Right lung (tissue), 10 donors: Measurements from ENCODE around the gene DCP1B. TPM values are rescaled to one million over a fixed set of nuclear protein-coding genes. Genes with fewer than 3 reads are reported as not detected.

Experiments
- DNase-seq, 2 donors: peaks; one replicate each; pipeline ENCODE4 v3.0.0-alpha.2; 2013
- long read RNA-seq, 8 donors: transcript quantifications; one replicate each; lab custom pipeline, GENCODE V29; 2026
- polyA plus RNA-seq, 5 donors: library from polyadenylated mRNA; unstranded; fragments of 120-200 nt; gene quantifications; one replicate each; pipeline versions ENCODE4 v1.2.1 to v1.2.3, GENCODE V29; 2013; ENCODE audit warnings: inconsistent platforms in 1 of 5, low replicate concordance in 1 of 5; ENCODE audit not compliant: insufficient read length in 5 of 5, insufficient read depth in 1 of 5

Gene DCP1B
- 10 to 100 TPM; 26.2 to 29.1 (median 28.7) TPM for polyA plus RNA-seq
- long read RNA-seq, donor 1, partial matches to known transcripts: 7 of 10 reads
- long read RNA-seq, donor 1, other reads (novel, unspliced or antisense): 0 of 10 reads
- long read RNA-seq, donor 2, partial matches to known transcripts: 0 of 2 reads
- long read RNA-seq, donor 2, other reads (novel, unspliced or antisense): 0 of 2 reads
- long read RNA-seq, donor 3, partial matches to known transcripts: 11 of 12 reads
- long read RNA-seq, donor 3, other reads (novel, unspliced or antisense): 0 of 12 reads
- long read RNA-seq, donor 4, partial matches to known transcripts: 0 of 6 reads
- long read RNA-seq, donor 4, other reads (novel, unspliced or antisense): 0 of 6 reads
- long read RNA-seq, donor 5, partial matches to known transcripts: 9 of 15 reads
- long read RNA-seq, donor 5, other reads (novel, unspliced or antisense): 0 of 15 reads
- long read RNA-seq, donor 6, partial matches to known transcripts: 5 of 7 reads
- long read RNA-seq, donor 6, other reads (novel, unspliced or antisense): 0 of 7 reads
- long read RNA-seq, donor 7, partial matches to known transcripts: 5 of 8 reads
- long read RNA-seq, donor 7, other reads (novel, unspliced or antisense): 0 of 8 reads
- long read RNA-seq, donor 8, partial matches to known transcripts: 0 of 2 reads
- long read RNA-seq, donor 8, other reads (novel, unspliced or antisense): 0 of 2 reads

- DNase-seq: peak; percentile 97 to 98
Measured at GRCh38 chr12:2004113-2004929, at the start of gene DCP1B. TSS of gene DCP1B (minus strand) at chr12:2004457. CDS start at chr12:2004431, 26 bp downstream.

- peak in 1 of 2 donors; percentile 31 for DNase-seq
Measured at GRCh38 chr12:2053691-2054090, 49.4 kb upstream of the DCP1B start.

- DNase-seq: peak; percentile 65 to 69
Measured at GRCh38 chr12:2052826-2053678, 48.8 kb upstream of the DCP1B start, which contains the start of gene CACNA1C. TSS of gene CACNA1C (plus strand) at chr12:2052987. CDS start at chr12:2053563, 576 bp downstream.

- DNase-seq: peak in 1 of 2 donors; percentile 33
Measured at GRCh38 chr12:2051700-2052621, 47.7 kb upstream of the DCP1B start.

GRCh38 chr12:2049604-2050540 is 45.6 kb upstream of the DCP1B start:
- DNase-seq: no peak

- DNase-seq: no peak
Measured at GRCh38 chr12:2047752-2048151, 43.5 kb upstream of the DCP1B start.

GRCh38 chr12:2046957-2047356 is 42.7 kb upstream of the DCP1B start:
- DNase-seq: no peak

- DNase-seq: no peak
Measured at GRCh38 chr12:2044165-2044564, 39.9 kb upstream of the DCP1B start.

GRCh38 chr12:2043054-2043453 is 38.8 kb upstream of the DCP1B start:
- no peak for DNase-seq

- no peak for DNase-seq
Measured at GRCh38 chr12:2039034-2039433, 34.8 kb upstream of the DCP1B start.

GRCh38 chr12:2035431-2036055 is 31.3 kb upstream of the DCP1B start:
- no peak for DNase-seq

GRCh38 chr12:2034633-2035430 is 30.6 kb upstream of the DCP1B start:
- peak; percentile 82 to 85 for DNase-seq

- DNase-seq: no peak
Measured at GRCh38 chr12:2032506-2032905, 28.2 kb upstream of the DCP1B start.

- DNase-seq: no peak
Measured at GRCh38 chr12:2029851-2030250, 25.6 kb upstream of the DCP1B start.

- no peak for DNase-seq
Measured at GRCh38 chr12:2027351-2027750, 23.1 kb upstream of the DCP1B start.

- no peak for DNase-seq
Measured at GRCh38 chr12:2023365-2023764, 19.1 kb upstream of the DCP1B start.

GRCh38 chr12:2020511-2020910 is 16.3 kb upstream of the DCP1B start:
- DNase-seq: no peak
